ENCODE measurements around the gene BIRC3.
"Not testable (repeated sequence)": the region's sequence is repeated elsewhere in the genome, so short reads cannot be mapped to it uniquely, and the experiment has no call there.

The BIRC3 gene

DNA sequence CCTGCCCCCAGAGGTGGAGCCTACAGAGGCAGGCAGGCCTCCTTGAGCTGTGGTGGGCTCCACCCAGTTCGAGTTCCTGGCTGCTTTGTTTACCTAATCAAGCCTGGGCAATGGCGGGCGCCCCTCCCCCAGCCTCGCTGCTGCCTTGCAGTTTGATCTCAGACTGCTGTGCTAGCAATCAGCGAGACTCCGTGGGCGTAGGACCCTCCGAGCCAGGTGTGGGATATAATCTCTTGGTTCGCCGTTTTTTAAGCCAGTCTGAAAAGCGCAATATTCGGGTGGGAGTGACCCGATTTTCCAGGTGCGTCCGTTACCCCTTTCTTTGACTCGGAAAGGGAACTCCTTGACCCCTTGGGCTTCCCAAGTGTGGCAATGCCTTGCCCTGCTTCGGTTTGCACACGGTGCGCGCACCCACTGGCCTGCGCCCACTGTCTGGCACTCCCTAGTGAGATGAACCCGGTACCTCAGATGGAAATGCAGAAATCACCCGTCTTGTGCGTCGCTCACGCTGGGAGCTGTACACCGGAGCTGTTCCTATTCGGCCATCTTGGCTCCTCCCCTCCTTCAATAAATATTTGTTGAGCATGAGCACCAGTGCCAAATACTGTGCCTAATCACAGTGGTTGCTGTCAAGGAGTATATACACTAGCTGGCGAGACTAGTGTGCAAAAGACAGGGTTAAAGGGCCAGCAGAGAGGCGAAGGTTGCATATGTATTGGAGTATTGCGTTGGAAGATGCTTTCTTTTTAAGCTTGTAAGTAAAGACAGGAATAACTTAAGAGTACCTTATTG, 57.5 kb downstream of the BIRC3 start:
- DNase-seq (ENCODE audit: low read depth, low spot score) = not testable (repeated sequence)

DNA sequence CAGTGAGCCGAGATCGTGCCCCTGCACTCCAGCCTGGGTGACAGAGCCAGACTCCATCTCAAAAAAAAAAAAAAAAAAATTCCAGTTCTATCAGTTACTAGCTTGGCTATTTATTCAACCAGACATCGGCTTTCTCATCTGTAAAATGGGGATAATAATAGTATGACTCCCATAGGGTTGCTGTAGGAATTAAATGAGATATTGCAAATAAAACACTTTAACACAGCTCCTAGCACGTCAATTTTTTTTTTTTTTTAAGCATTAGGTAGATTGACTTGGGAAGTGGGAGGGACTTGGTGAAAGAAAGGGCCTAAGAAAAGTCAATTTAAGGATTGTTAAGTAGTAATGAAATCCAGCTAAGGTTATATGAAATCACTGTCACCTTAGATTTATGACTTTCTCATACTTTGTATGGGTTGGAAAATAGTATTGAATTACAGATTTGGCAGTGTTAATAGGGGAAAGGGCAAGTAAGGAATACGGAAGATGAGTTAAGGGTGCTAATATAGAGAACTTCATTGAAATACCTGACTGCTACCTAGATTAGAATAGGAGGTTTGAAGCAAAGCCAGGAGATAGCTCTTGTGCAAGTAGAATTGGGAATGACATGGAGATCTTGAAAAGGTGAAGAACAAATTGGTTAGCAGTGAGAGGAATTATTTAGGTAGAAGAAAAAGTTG, 58.6 kb downstream of the BIRC3 start:
- DNase-seq (ENCODE audit: low read depth, low spot score) = no peak

DNA sequence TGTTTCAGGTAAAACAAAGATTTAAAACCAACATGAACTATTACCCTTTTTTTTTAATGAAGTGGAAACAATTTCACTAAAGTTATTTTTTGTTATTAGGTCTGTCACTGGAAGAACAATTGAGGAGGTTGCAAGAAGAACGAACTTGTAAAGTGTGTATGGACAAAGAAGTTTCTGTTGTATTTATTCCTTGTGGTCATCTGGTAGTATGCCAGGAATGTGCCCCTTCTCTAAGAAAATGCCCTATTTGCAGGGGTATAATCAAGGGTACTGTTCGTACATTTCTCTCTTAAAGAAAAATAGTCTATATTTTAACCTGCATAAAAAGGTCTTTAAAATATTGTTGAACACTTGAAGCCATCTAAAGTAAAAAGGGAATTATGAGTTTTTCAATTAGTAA, 60.6 kb downstream of the BIRC3 start:
- DNase-seq (ENCODE audit: low read depth, low spot score) = peak; percentile 57

DNA sequence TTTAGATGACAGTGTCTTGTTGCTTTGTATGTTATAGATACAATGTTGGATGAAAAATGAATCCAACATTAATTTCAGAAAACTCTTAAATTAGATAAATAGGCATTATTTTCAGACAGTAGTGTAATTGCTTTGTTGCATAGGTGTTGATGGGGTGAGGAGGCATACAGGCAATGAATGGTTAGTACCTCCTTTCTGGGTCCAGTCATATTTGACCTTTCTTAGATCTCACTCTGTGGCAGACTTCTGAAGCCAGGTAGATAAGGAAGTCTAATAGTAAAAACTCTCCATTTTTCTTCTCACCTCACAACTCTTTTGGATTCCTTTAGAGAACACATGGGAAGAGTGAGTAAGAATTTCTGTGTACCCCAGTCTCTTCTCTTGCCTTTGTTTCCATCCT, 61.5 kb downstream of the BIRC3 start:
- DNase-seq (ENCODE audit: low read depth, low spot score) = no peak

DNA sequence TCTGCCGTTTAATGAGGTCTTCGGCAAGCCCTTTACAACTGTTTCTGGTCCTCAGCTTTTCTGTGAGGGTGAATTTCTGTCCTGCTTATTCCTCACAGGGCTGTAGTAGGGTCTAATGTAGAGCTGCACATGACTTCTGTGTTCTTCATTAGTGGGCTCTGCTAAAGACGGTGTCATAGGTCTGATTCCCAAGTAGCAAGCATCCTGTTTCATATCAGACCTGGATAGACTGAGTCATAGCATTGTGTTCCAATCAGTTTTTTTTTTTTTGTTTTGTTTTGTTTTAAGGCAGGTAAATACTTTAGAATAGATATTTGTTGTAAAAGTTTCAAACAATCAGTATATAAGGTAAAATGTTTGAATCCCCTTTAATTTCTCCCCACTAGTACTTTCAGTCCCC, 65.1 kb downstream of the BIRC3 start:
- DNase-seq (ENCODE audit: low read depth, low spot score) = no peak

DNA sequence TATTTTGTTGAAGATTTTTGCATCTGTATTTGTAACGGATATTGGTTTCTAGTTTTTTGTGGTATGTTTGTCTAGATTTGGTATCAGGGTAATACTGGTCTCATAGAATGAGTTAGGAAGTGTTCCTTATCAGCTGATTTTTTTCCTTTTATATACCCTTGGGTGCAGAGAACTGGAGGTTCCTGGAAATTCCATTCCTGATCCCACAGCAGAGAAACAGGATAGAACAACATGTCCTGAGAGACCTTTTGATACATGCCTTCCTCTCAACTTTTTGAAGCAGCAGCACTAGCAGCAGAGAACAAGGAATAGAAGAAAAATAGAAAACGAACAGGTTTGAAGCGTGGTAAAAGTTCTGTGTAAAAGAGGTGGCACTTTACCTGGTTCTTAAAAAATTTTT, 66.6 kb downstream of the BIRC3 start:
- no peak for DNase-seq (ENCODE audit: low read depth, low spot score)

DNA sequence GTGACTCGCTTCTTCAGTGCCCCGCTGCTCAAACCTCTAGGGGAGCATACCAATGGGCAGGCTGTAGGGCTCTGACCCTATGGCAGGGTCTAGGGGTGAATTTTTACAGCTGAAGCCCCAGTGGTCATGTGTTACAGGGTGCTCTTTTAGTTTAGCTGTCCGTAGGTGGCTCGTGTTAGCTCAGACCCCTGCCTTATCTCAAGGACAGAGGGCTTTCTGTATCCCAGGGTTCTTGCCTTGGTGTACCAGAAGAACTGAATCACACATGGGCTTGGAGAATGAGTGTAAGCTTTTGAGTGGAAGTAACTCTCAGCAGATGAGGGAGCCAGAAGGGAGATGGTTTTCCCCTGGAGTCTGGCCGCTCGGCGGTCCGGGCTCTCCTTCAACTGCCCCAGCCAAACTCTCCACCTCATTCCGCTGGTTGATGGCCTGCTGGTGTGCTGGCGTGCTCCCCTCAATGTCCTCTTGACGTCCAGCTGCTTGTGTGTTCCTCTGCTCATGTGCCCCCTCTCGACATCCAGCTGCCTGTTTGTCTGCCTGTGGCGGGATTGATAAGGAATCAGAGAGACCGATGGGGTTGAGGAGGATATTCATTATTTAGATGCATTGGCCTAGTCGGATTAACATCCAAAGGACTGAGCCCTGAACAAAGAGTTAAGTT, 67.3 kb downstream of the BIRC3 start:
- DNase-seq (ENCODE audit: low read depth, low spot score) = no peak

DNA sequence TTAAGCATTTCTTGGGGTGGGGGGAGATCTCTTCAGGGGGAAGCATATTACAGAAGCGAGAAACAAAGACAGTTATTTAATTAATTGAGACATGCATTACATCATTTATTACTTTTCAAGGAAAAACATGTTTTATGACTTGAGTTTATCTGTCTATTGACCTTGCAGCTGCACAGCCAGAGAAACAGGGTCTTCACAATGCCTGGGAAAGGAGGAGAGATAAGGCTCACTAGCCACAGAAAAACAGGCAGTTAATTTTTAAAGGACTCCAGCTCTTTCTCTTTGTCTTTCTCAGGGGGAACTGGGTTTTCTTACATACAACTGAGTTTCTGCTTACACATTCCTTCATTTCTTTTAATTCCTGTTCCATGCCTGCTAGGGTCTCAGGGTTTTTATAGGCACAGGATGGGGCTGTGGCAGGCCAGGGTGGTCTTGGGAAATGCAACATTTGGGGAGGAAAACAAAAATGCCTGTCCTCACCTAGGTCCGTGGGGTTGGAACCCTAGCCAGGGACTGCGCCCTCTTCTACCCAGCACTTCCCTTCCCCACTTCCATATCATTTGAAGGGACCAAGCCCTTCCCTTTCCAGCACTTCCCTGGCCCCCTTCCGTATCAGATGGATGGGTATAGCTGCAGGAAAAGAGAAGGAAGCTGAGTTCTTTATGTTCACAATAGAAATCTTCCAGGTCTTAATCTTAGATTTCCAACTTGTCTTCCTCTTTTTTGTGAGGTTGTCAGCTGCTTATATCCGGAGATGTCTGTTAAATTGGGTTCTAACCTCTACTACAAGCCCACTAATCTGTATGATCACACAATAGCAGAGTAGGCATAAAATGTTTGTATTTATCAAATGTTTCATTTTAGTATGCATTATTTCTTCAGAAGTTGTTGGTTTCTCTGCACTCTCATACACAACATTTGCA, 68.1 kb downstream of the BIRC3 start:
- DNase-seq (ENCODE audit: low read depth, low spot score) = no peak

DNA sequence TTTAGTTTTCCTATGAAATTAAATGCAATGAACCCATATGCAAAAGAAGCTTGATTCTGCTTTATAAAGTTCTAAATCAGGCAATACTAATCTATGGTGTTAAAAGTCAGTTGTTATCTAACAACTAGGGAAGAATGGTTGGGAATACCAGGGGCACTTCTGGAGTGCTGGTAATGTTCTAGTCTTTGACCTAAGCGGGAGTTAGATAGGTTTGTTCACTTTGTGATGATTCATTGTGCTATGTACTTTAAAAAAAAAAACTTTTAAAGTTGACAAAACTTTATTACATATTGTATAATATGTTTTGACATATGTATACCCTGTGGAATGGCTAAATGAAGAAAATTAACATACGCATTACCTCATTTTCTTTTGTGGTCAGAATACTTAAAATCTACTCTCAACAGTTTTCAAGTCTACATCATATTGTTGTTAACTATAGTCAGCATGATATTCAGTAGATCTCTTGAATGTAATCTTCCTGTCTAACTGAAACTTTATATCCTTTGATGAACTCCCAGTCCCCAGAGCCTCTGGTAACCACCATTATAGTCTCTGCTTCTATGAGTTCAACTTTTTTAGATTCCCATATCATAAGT, 69.0 kb downstream of the BIRC3 start:
- DNase-seq (ENCODE audit: low read depth, low spot score) = no peak

DNA sequence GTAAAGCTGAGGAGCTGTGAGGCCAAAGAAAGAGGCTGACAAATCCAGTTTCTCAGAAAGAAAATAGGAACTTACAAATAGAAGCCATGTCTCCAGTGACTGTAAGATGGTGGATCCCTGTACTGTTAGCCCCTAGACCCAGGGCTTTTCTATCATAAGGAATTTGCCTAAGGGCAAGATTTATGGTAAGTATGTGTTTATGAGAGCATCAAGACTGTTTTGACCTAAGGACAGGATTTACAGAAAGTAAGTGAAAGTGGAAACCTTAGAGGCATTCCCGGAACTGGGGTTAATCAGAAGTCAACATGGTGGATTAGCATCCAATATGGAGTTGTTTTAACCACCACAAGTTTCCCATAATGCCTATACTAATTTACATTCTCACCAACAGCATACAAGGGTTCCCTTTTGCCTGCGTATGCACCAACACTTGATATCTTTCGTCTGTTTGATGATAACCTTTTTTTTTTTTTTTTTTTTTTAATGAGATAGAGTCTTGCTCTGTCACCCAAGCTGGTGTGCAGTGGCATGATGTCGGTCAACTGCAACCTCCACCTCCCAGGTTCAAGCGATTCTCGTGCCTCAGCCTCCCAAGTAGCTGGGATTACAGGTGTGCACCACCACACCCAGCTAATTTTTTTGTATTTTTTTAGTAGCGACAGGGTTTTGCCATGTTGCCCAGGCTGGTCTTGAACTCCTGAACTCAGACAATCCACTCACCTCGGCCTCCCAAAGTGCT, 69.9 kb downstream of the BIRC3 start:
- DNase-seq (ENCODE audit: low read depth, low spot score) = no peak
